ENCODE measurements around the gene NSMCE1.

NSMCE1 gene

DNA sequence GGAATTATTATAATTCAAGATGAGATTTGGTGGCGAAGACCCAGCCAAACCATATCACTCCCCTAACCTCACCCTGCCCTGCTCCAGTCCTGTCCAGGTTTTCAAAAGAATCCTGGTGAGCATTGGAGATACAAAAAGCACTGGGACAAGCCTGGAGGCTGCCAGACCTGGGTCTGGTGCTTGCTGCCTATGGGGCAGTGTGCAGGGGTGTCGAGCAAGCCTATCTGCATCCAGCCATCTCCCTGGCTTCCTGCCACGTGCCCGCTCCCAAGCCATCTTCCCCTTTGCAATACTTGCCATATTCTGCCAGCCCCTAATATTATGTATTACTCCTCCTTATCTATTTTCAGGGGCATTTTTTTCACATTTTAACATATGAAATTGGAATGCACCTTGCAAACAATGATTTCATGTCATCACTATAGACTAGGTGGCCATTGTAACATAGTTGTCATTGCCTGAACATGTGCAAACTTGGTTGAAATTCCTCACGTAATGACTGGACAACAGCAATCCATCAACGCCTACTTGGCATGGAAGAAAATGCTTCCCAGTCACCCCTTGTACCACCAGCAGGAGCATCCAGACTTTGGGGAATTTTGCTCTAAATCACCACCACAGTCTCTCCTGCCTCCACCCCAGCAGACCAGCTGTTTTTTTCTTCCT lies 73.4 kb downstream of the NSMCE1 start:
- DNase-seq (ENCODE audit: low spot score) = no peak

DNA sequence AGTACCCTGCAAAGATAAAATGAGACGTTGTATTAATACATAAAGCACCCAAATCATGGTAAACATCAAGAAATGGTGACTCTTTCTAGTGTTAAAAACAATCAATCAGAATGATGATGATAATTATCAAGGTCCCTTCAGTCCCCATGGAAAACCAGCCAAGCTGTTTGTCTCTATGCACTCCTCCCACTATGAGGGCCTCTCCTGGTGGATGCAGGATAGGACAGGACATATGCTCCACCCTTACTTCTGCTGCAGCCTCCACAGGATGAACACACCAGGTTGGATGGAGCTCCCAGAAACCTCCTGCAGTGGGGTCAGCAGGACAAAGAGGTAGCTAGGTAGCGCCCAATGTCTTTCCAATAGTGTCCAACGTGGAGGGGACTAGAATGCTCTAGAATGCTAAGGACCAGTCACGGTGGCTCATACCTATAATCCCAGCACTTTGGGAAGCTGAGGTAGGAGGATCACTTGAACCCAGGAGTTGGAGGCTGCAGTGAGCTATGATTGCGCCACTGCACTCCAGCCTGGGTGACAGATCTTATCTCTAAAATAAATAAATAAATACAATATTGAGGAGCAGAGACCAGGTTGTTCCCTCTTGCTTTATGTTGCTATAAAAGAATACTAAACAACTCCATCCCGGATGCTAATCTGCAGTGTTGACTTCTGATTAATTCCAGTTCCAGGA lies 75.1 kb downstream of the NSMCE1 start:
- no peak for DNase-seq (ENCODE audit: low spot score)

DNA sequence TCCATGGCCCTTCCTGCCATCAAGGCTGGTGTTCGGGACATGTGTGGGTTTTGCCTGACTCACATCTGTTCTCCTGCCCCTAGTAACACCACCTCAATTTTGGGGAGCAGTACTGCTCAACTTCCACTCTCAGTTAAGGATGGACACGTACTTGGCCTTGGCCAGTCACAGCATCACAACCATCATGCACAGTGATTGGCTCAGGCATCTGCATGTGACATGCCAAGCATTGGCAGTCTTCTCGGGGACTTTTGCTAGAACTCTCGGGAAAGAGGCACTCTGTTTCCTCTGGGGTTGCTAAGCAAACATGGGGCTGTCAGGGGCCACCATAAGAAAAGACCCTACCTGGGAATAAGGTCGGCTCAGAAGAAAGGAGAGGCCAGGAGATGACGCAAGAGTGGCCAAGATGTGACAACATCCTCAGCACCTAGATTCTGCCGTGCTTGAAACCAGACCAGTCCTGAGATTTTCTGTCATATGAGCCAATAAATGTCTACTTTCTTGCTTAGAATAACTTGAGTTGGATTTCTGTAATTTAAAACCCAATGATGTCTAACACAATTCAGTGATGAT lies 77.1 kb downstream of the NSMCE1 start:
- no peak for DNase-seq (ENCODE audit: low spot score)

DNA sequence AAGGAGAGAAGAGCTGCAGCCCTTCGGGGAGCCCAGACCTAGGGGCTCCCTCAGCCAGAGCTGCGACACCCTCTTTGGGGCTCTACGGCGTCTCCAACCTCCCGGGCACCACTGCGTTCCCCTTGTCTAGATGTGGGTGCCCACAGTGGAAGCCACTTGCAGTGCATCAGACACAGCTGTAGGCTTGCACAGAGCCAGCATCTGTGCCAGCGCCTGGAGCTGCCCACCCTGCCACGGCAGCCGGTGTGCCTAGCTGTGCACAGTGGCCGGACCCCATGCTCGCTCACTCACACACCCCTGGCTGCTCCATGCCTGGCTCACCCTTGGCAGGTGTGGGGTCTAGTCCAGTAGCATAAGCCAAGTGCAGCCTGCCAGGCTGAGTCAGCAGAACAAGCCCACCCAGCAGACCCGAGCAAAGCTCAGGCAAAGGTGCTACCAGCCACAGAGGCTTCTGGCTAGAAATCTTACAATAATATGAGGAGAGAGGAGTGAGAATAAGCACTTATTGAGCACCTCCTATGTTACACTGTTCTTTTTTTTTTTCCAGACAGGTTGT lies 78.2 kb downstream of the NSMCE1 start:
- DNase-seq (ENCODE audit: low spot score) = no peak

DNA sequence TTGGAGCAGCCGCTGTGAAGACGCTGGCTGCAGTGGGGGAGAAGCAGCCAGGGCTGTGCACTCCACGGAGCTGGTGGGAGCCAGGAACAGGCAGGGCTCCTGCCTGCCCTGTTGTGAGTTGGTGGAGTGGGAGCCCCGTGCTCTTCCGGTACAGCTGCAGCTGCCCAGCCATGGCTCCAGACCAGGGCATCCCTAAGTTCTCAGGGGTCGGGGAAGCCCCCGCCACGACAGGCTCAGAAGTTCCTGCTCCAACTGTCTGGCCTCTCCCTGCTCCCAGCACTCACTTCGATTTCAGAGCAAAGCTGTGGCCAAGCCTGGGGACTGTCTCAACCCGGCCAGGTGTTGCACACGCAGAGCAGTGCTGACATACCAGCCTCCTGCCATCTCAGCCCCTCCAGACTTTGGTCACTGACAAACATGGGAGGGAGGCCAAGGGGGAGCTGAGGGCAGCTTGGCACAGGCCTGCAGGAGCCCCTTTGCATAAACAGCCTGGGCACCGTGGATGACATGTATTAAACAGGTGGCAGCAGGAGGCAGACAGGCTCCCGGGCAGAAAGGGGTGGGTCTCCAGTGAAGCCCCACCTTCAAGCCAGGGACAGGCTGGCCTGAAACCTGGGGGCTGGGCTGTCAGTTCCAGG lies 79.1 kb downstream of the NSMCE1 start:
- DNase-seq (ENCODE audit: low spot score) = no peak

DNA sequence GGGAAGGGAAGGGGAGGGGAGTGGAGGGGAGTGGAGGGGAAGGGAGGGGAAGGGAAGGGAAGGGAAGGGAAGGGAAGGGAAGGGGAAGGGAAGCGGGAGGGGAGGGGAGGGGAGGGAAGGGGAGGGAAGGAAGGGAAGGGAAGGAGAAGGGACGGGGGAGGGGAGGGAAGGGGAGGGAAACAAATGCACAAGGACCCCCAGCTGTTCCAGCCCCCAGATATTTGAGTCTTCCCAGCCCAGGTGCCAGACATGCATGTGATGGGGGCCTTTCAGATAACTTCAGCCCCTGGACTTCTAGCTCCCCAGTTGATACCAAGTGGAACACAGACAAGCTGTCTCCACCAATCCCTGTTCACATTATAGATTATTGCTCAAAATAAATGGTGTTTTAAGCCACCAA lies 79.9 kb downstream of the NSMCE1 start:
- no peak for DNase-seq (ENCODE audit: low spot score)

DNA sequence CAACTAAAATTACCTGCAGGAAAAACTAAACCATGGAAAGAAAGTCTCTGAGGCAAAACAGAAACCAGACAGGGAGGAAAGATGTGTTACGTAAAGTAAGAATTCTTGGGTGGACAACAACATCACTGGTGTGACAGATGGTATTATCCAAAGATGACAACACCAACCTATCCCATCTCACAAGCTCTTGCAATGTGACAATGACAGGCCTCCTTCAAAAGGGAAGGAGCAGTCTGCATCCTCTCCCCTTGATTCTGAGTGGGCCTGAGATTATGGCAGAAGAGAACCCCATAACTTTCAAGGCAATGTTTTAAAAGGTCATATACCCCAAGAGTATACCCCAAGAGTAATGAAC lies 82.8 kb downstream of the NSMCE1 start:
- DNase-seq (ENCODE audit: low spot score) = no peak

DNA sequence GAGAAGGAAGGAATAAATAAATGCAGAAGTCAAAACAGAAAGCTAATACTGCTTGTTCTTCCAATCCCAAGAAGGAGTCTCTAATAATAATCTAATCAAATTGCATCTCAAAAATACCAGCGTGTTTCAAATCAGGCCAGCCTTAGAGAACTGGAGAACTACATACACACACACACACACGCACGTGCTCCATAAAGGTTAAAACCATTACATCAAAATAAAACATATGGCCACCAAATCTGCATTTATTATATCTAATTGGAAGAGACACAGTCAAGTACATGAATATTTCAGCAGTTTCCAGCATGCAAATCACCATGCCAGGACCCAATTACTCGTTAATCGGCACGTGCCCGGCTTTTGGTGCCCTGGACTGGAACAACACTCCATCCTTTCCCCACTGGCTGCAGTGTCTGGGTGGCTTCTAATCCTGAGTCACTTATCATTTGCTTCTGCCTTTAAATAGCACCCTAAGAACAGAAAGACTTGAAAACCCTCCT lies 85.6 kb downstream of the NSMCE1 start:
- DNase-seq (ENCODE audit: low spot score) = no peak

DNA sequence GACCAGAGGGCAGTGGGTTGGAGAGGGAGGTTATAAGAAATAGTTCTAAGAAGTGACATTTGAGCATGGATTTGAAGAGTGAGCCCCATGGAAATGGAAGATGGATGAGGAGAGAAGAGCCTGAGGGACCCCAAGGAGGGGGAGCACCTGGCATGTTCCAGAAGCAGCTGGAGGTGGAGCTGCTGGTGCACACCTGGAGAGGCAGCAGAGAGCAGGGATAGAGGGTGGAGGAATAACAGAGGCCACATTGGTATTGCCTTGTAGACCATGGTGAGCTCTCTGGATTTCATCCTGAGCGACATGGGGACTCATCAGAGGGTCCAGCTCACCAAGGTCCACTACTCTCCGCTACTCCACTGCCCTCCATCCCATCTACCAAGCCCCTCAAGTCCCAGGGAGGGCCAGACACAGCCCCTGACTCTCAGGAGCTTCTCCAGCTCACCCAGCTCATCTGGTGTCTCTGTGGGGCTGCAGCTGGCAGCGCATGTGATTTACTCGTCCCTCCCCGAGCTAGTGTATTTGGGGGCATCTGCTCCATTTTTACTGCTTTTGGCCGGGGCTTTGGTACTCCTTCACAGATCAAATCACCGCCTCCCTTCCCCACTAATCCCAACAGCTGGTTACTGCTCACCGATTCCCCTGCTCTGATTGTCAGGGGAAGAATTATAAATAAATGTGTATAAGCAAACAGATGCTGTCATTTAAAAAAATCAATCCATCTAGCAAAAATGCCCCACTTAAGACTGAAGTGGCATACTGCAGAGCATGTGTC lies 87.4 kb downstream of the NSMCE1 start:
- no peak for DNase-seq (ENCODE audit: low spot score)

DNA sequence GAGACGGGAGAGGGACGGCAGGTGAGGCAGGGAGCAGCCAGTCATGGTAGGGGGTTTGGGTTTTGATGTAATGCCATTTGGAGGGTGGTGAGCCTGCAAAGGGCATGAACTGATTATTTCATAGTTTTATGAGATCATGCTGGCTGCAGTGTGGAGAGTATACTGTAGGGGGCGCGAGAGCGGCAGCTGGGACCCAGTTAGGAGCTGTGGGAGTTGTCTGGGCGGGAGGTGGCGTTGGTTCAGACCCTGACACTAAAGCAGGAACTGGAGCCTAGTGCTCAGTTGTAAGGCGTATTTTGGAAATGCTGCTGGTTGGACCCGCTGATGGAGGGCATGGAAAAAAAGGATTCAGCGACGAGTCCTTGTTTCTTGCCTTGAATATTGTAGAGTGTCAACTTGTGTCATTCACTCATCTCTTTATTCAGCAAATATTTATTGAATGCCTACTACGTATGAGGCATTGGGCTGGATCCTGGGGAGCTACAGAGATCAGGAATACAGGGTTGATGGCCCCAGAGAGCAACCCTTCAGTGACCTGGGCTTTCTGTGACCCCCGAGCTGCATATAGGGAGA lies 89.0 kb downstream of the NSMCE1 start:
- DNase-seq (ENCODE audit: low spot score) = peak; percentile 88

DNA sequence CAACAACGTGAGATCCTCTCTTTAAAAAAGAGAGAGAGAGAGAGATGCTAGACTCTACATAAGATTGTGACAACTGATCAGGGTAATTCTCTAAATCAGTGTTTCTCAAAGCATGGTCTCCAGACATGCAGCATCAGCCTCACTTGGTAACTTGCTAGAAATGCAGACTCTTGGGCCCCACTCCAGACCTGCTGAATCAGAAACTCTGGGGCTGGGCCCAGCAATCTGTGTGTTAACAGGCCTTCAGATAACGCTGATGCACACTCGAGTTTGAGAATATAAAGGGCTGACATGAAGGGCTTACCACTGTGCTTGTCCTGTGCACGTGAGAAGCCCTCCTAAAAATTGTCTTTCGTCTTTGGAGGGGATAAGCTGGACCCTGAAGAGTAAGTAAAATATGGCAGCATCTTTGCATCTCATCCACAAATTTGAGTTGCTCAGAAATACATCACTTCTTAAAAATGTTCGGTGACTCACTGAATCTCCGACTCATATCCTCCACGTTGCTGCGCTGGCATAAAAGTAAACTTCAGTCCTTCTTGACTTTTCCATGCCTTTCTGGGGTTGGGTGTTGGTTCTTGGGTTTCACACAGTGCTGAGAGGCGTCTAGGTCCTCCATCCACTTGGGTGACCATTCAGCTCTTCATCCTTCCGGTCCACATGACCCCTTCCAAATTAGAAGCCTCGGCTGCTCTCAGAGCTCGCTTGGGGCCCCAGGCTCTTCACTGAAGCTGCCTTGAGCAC lies 91.4 kb downstream of the NSMCE1 start:
- DNase-seq (ENCODE audit: low spot score) = peak; percentile 80

DNA sequence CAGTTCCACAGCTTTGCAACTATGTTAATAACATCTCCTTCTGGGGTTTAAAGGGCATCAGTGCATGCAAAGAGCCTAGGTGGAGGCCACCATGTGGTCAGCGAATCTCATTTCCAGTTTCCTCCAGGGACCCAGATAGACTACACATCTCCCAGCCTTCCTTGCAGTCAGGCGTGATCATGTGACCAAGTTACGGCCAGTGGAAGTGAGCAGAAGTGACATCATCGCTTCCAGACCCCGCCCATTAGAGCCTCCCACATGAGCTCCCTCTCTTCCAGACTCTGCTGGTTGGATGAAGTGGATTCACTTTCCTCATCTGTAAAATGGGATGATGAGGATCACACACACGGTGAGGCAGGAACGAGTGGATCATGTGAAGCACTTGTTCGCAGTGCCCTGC lies 92.7 kb downstream of the NSMCE1 start:
- no peak for DNase-seq (ENCODE audit: low spot score)
